ENCODE measurements around the gene HOXA7.

Gene HOXA7

DNA sequence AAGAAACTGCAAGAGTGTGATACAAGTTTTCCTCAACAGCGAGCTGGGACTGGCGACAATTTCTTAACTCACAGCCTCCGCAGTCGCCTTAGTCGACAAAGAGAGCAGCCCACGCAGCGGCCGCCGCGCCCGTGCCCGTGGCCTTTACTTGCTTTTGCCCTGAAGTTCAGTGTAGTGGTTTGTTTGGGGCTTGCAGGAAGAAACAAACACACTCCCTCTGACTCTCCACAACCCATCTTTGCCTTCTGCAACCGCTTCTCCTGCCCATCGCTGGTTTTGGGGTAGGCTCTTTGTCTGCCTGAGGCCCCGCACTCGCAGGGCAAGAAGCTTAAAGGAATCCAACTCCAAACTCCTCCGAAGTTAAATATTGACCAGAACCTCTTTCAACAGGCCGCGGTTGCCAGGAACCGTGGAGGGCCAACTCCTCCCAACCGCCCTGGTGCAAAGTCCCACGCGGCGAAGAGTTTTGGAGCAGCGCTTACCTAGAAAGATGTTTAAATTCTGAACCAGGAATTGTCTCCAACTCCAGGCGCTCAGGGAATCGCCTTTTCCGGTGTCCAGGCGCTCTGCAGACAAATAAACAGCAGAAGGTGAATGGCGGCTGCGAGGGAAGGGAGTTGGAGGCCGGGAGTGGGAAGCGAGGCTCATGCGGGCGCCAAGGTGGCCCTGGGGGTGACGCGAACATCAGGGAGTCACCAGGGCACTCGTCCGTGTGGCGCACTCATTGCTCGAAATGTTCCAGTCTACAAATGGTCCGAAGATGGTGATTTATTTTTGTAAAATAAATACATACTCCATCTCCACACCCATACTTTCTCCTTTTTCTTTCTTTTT is 34.2 kb downstream of the HOXA7 start:
- no peak for DNase-seq (ENCODE audit: low read depth)
- TF ChIP-seq, protein P1, sequence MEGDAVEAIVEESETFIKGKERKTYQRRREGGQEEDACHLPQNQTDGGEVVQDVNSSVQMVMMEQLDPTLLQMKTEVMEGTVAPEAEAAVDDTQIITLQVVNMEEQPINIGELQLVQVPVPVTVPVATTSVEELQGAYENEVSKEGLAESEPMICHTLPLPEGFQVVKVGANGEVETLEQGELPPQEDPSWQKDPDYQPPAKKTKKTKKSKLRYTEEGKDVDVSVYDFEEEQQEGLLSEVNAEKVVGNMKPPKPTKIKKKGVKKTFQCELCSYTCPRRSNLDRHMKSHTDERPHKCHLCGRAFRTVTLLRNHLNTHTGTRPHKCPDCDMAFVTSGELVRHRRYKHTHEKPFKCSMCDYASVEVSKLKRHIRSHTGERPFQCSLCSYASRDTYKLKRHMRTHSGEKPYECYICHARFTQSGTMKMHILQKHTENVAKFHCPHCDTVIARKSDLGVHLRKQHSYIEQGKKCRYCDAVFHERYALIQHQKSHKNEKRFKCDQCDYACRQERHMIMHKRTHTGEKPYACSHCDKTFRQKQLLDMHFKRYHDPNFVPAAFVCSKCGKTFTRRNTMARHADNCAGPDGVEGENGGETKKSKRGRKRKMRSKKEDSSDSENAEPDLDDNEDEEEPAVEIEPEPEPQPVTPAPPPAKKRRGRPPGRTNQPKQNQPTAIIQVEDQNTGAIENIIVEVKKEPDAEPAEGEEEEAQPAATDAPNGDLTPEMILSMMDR (IDR thresholded peaks at IDR 0.05; ENCODE audit: insufficient read depth, low read depth, low read length, missing control alignments) = no peak

DNA sequence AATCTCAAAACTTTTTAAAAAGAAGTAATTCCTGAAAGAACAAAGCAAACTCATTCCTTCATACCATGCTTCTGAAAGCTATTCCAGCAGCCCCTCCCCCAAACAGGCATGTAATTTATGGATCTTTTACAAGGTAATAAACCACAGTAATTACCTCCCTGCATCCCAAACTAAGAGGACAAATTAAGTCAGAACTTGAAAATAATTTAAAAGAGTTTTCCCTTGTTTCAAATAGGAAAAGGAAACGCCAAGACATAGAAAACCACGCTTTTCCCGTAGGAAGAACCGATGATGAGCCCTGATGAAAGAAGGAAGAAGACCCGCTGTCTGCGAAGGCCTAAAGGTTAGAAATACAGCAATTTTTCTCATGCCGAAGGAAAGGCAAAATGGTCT is 34.8 kb downstream of the HOXA7 start:
- no peak for DNase-seq (ENCODE audit: low read depth)
- no peak overlapping the region for H3K4me3 ChIP-seq (ENCODE audit: low read depth, low read length)
- TF ChIP-seq, protein P1 (IDR thresholded peaks at IDR 0.05; ENCODE audit: insufficient read depth, low read depth, low read length, missing control alignments) = no peak

More for the DNA sequence above, 34.2 kb downstream of the HOXA7 start:
- H3K4me3 ChIP-seq (ENCODE audit: low read depth, low read length) = no peak overlapping the region

DNA sequence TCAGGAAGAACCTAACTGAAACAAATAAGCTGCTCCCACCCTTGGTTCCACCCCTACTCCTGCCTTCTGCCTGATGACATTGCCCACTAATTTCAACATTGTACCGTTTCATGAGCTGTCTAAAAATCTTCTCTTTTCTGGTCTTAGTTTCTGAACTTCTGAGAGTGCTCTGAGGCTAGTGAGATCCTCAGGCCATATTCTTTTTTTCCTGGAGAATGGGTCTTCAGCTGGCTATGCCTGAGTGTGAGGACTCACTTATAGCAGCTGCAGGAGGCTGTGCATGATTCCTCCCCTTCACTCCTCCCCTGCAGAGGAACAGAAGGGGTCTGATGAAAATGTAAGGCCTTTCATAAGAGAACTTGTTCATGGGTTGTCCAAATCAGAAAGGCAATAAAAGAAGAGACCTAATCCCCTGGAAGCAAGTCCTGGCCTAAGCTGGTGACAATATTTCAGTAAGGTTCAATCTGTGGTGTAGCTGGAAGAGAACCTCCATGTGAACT is 37.0 kb downstream of the HOXA7 start:
- TF ChIP-seq, protein P1 (IDR thresholded peaks at IDR 0.05; ENCODE audit: insufficient read depth, low read depth, low read length, missing control alignments) = no peak

GRCh38 chr7:27118580-27118979 is 37.9 kb downstream of the HOXA7 start:
- DNase-seq (ENCODE audit: low read depth) = no peak
- TF ChIP-seq, protein P1 (IDR thresholded peaks at IDR 0.05; ENCODE audit: insufficient read depth, low read depth, low read length, missing control alignments) = no peak
- no peak overlapping the region for H3K4me3 ChIP-seq (ENCODE audit: low read depth, low read length)

More for the DNA sequence above, 37.0 kb downstream of the HOXA7 start:
- DNase-seq (ENCODE audit: low read depth) = no peak
- H3K4me3 ChIP-seq (ENCODE audit: low read depth, low read length) = no peak overlapping the region

GRCh38 chr7:27117887-27118491 is 38.5 kb downstream of the HOXA7 start:
- TF ChIP-seq, protein P1 (IDR thresholded peaks at IDR 0.05; ENCODE audit: insufficient read depth, low read depth, low read length, missing control alignments) = no peak
- no peak overlapping the region for H3K4me3 ChIP-seq (ENCODE audit: low read depth, low read length)
- no peak for DNase-seq (ENCODE audit: low read depth)

GRCh38 chr7:27116962-27117886 is 39.3 kb downstream of the HOXA7 start:
- no peak for DNase-seq (ENCODE audit: low read depth)
- no peak overlapping the region for H3K4me3 ChIP-seq (ENCODE audit: low read depth, low read length)

More at GRCh38 chr7:27116962-27117886, 39.3 kb downstream of the HOXA7 start:
- TF ChIP-seq, protein P1 (IDR thresholded peaks at IDR 0.05; ENCODE audit: insufficient read depth, low read depth, low read length, missing control alignments) = no peak

Measured in GM12865 (cell line).